Mucosa of descending colon (tissue), 3 donors: ENCODE results near the gene BTBD9. TPM values are rescaled to one million over a fixed set of nuclear protein-coding genes. Genes with fewer than 3 reads are reported as not detected.

Source experiments
- ATAC-seq: fragments of 200-7000 bp; cut with Tn5 transposase; one replicate; pipeline ENCODE4 v1.9.1; 2020; ENCODE audit warnings: mild to moderate bottlenecking, moderate library complexity
- DNase-seq, 3 donors: peaks; one replicate each; pipeline ENCODE4 v3.0.0-alpha.2; 2020
- H3K36me3 ChIP-seq: fragments of 200-600 bp; one replicate; pipeline ENCODE4 v1.8.0; 2021; ENCODE audit warnings: low read depth, mild to moderate bottlenecking
- H3K4me1 ChIP-seq: fragments of 200-600 bp; one replicate; pipeline ENCODE4 v1.8.0; 2021; ENCODE audit warnings: low read depth, mild to moderate bottlenecking
- H3K4me3 ChIP-seq: fragments of 200-600 bp; one replicate; pipeline ENCODE4 v1.8.0; 2021; ENCODE audit warnings: mild to moderate bottlenecking
- H3K9me3 ChIP-seq: fragments of 200-600 bp; one replicate; pipeline ENCODE4 v1.8.0; 2021; ENCODE audit warnings: mild to moderate bottlenecking
- intact Hi-C, 2 donors: fragments of 100-400 bp; cut with DNase I in 1 of 2; cut with micrococcal nuclease in 1 of 2; formaldehyde crosslinking; loops; one replicate each; pipeline versions ENCODE4 v1.11.0 to v1.11.1; 2022; cut with DNase I, micrococcal nuclease
- total RNA-seq, 3 donors: library from RNA; stranded (reverse); fragmentation: NEBNext Ultra II Directional in 2 of 3; extraction: Animal tissue kit (Norgen Biotek cat#: 25700) in 2 of 3; gene quantifications; one replicate each; pipeline versions ENCODE4 v1.2.1 to v1.2.4, GENCODE V29; 2021 to 2023
- TF ChIP-seq, protein P1 (sequence below): fragments of 200-600 bp; IDR thresholded peaks from one replicate; pipeline ENCODE4 v1.8.0; 2022; ENCODE audit warnings: antibody characterized with exemption, mild to moderate bottlenecking
- donor health status: DM: no; HTN: no; CAD: no; lungs with moderate emphysema.
- donor health status: DM: no; HTN: no; CAD: no.
- donor health status: DM: no; HTN: yes; CAD: no.

The BTBD9 gene
- total RNA-seq, 3 donors from 2014 or later = 22.4 to 38.8 (median 23.9) TPM

DNA sequence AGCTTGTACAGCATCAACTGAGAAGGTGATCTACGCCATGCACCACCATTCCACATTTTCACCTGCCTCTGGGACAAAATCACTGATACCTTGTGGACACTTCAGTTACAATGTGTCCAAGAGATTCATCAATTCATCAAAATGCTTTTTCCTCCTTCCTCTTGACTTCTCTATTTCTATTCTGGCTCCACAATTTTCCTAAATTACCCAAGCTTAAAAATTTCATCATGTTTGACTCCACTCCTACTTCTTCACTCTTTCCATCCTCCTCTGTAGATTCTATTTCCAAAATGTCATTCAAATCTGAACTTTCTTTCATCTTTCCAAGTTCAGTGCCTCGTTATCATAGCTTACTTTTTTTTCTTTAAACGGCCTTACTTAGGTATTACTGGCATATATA is 172.2 kb downstream of the BTBD9 start:
- no peaks in the 10 kb centered on the region for H3K36me3 ChIP-seq
- TF ChIP-seq, protein P1, sequence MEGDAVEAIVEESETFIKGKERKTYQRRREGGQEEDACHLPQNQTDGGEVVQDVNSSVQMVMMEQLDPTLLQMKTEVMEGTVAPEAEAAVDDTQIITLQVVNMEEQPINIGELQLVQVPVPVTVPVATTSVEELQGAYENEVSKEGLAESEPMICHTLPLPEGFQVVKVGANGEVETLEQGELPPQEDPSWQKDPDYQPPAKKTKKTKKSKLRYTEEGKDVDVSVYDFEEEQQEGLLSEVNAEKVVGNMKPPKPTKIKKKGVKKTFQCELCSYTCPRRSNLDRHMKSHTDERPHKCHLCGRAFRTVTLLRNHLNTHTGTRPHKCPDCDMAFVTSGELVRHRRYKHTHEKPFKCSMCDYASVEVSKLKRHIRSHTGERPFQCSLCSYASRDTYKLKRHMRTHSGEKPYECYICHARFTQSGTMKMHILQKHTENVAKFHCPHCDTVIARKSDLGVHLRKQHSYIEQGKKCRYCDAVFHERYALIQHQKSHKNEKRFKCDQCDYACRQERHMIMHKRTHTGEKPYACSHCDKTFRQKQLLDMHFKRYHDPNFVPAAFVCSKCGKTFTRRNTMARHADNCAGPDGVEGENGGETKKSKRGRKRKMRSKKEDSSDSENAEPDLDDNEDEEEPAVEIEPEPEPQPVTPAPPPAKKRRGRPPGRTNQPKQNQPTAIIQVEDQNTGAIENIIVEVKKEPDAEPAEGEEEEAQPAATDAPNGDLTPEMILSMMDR = no peak
- H3K9me3 ChIP-seq = no peaks in the 10 kb centered on the region
- ATAC-seq (no peak), DNase-seq (no peak)
- no peaks in the 10 kb centered on the region for H3K4me1 ChIP-seq
- intact Hi-C loops = no loop called here
- no peak overlapping the region for H3K4me3 ChIP-seq

GRCh38 chr6:38460186-38460585 is 179.5 kb downstream of the BTBD9 start:
- H3K9me3 ChIP-seq = no peaks in the 10 kb centered on the region
- ATAC-seq (no peak), DNase-seq (no peak)
- no peak overlapping the region for H3K4me3 ChIP-seq
- no peaks in the 10 kb centered on the region for H3K4me1 ChIP-seq
- no peaks in the 10 kb centered on the region for H3K36me3 ChIP-seq
- TF ChIP-seq, protein P1 = no peak
- intact Hi-C loops = no loop called here

- Histone ChIP-seq H3K36me3 (no peaks in the 10 kb centered on the region), H3K4me1 (no peaks in the 10 kb centered on the region), H3K4me3 (no peak overlapping the region), H3K9me3 (no peaks in the 10 kb centered on the region)
- DNase-seq (no peak), ATAC-seq (no peak)
- intact Hi-C loops = no loop called here
- TF ChIP-seq, protein P1 = no peak
Observed at GRCh38 chr6:38459291-38459690, 180.4 kb downstream of the BTBD9 start.

DNA sequence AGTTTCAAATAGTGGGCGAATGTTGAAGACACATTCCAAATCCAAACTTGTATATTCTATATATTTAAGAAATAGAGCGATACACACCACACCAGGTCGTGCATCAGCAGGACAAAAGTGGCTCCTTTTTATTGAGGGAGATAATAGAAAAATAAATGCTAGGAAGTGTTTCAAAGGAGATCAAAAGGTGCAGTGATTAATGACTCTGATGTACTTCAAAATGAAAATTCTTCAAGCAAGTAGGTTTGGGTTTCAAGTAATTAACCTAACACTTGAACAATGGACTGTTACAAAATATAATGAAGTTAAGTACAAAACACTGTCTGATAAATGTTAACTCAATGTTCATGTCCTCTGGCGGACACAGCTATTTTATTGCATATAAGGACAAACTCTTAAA is 185.9 kb downstream of the BTBD9 start:
- intact Hi-C loops = no loop called here
- DNase-seq (no peak), ATAC-seq (no peak)
- TF ChIP-seq, protein P1 = no peak
- Histone ChIP-seq H3K9me3 (no peaks in the 10 kb centered on the region), H3K36me3 (no peaks in the 10 kb centered on the region), H3K4me1 (no peaks in the 10 kb centered on the region), H3K4me3 (no peak overlapping the region)

DNA sequence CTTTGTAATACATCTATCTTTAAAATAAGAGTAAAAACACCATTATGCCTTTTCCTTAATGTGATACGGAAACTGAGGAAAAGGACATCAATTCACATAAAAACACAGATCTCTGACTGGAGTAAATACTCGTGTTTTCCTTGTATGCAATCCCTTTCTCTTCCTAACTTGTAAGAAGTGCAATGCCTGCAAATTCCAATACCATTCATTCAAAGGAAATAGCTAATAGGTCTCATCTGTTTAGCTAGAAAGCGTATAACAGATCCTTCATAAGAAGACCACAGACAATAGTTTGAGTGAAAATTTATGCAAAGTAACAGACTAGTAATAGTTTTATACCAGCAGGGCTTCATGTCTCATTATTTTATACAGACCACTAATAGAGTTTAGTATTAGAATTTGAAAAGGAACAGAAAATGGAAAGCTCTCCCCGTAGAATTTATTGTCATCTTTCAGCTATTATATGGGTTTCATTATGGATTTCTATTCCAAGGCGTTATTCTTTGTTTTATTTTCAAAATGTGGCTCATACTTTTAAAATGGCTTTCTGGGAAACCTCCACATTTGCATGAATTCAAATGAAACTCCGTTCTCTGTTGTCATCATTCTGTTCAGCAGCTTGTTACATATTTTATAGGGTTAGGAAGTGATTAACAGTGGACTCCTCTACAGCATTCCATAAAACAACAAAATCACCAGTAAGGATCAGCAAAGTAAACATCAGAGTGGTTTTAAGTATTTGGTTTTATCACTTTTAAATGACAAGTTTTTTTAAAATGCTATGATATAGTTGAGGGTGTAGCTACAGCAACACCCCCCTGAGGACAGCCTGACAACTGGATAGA is 186.7 kb downstream of the BTBD9 start:
- ATAC-seq (no peak), DNase-seq (no peak)
- H3K4me3 ChIP-seq = no peak overlapping the region
- no peaks in the 10 kb centered on the region for H3K36me3 ChIP-seq
- H3K4me1 ChIP-seq = no peaks in the 10 kb centered on the region
- TF ChIP-seq, protein P1 = no peak
- intact Hi-C loops = no loop called here
- H3K9me3 ChIP-seq = no peaks in the 10 kb centered on the region
